ENCODE results near the gene HRK.

GRCh38 chr12:116910645-116911451, 29.6 kb upstream of the HRK start, which contains the start of gene FBXW8:
- TF ChIP-seq EZH2phosphoT487 (IDR thresholded peaks at IDR 0.05; ENCODE audit: low read depth): no peak
- TF ChIP-seq CTCF (IDR thresholded peaks at IDR 0.05; ENCODE audit: low read depth, low read length): no peak
